PC-9 (cell line): ENCODE data around the gene PCAT6. TPM values are rescaled to one million over a fixed set of nuclear protein-coding genes. Genes with fewer than 3 reads are reported as not detected.

Source experiments
- BruUV-seq: library from RNA; stranded (reverse); fragments of 400-500 nt; replicated peaks from 2 replicates; lab custom pipeline; 2021; lab: Mats Ljungman, UMichigan
- CTCF ChIA-PET: fragments of 300-600 bp; sonication (Branson Sonifier 250); formaldehyde crosslinking; loops from one replicate; lab custom pipeline; 2022; ENCODE audit warnings: antibody characterized with exemption; lab: Charles Lee
- POLR2A ChIA-PET: fragments of 300-600 bp; sonication (Branson Sonifier 250); formaldehyde crosslinking; loops from one replicate; lab custom pipeline; 2022; ENCODE audit warnings: antibody characterized with exemption; ENCODE audit not compliant: unreplicated experiment; lab: Charles Lee
- DNase-seq, 2 experiments: peaks; one replicate each; pipeline versions ENCODE4 v3.0.0 to v3.0.0-alpha.2; 2015 to 2022; ENCODE audit warnings: mixed read lengths in 1 of 2
- H2AFZ ChIP-seq: fragments of 200-600 bp; sonication (generic); 2 replicates; pipeline ENCODE4 v1.8.1; 2017; ENCODE audit warnings: antibody characterized with exemption
- H3F3A ChIP-seq: fragments of 200-600 bp; sonication (generic); 2 replicates; pipeline ENCODE4 v1.8.1; 2017; ENCODE audit warnings: antibody characterized with exemption, mild to moderate bottlenecking, low read depth; ENCODE audit not compliant: insufficient read depth
- H3K27ac ChIP-seq: fragments of 200-600 bp; sonication (generic); 2 replicates; pipeline ENCODE4 v1.6.1; 2016; ENCODE audit warnings: mixed run types
- H3K27me3 ChIP-seq: fragments of 200-600 bp; sonication (generic); 2 replicates; pipeline ENCODE4 v1.6.1; 2016; ENCODE audit warnings: low read depth, mixed run types; ENCODE audit not compliant: insufficient read depth
- H3K36me3 ChIP-seq: fragments of 200-600 bp; sonication (generic); 2 replicates; pipeline ENCODE4 v1.6.1; 2016; ENCODE audit warnings: low read depth, mixed run types
- H3K4me1 ChIP-seq: fragments of 200-600 bp; sonication (generic); replicated peaks from 2 replicates; pipeline ENCODE4 v1.6.1; 2016; ENCODE audit warnings: mixed run types; ENCODE audit not compliant: insufficient read depth
- H3K4me2 ChIP-seq: fragments of 200-600 bp; sonication (generic); 2 replicates; pipeline ENCODE4 v1.6.1; 2017; ENCODE audit warnings: mixed run types
- H3K4me3 ChIP-seq: fragments of 200-600 bp; sonication (generic); 2 replicates; pipeline ENCODE4 v1.6.1; 2016; ENCODE audit warnings: mixed run types
- H3K79me2 ChIP-seq: fragments of 200-600 bp; sonication (generic); 2 replicates; pipeline ENCODE4 v1.6.1; 2017; ENCODE audit warnings: low read depth, mixed run types
- H3K9me2 ChIP-seq: fragments of 200-600 bp; sonication (generic); 2 replicates; pipeline ENCODE4 v1.8.1; 2017; ENCODE audit warnings: mild to moderate bottlenecking; ENCODE audit not compliant: insufficient read depth
- H3K9me3 ChIP-seq: fragments of 200-600 bp; sonication (generic); 2 replicates; pipeline ENCODE4 v1.8.1; 2016; ENCODE audit warnings: low read depth; ENCODE audit not compliant: insufficient read depth
- H4K20me1 ChIP-seq: fragments of 200-600 bp; sonication (generic); 2 replicates; pipeline ENCODE4 v1.8.1; 2017; ENCODE audit not compliant: insufficient read depth
- EZH2 ChIP-seq: fragments of 200-600 bp; sonication (generic); IDR thresholded peaks from 2 replicates; pipeline ENCODE4 v1.8.0; 2017; ENCODE audit warnings: antibody characterized with exemption, low read depth
- intact Hi-C: fragments of 100-400 bp; cut with micrococcal nuclease; formaldehyde crosslinking; loops from one replicate; pipeline ENCODE4 v1.10.0; 2022; ENCODE audit not compliant: unreplicated experiment
- total RNA-seq: library from RNA; stranded (reverse); gene quantifications from 2 replicates; pipeline ENCODE4 v1.2.3, GENCODE V29; 2021
- TF ChIP-seq, protein P1 (sequence below): fragments of 200-600 bp; sonication (generic); conservative IDR thresholded peaks from 2 replicates; pipeline ENCODE4 v1.6.1; 2017; ENCODE audit warnings: mixed run types, antibody characterized with exemption, mild to moderate bottlenecking, moderate library complexity

The PCAT6 gene
- total RNA-seq, 1 experiment from 2014 or later = 1.7 TPM

- intact Hi-C loops = no loop called here
Measured at GRCh38 chr1:202856014-202856413, 45.3 kb downstream of the PCAT6 start.

DNA sequence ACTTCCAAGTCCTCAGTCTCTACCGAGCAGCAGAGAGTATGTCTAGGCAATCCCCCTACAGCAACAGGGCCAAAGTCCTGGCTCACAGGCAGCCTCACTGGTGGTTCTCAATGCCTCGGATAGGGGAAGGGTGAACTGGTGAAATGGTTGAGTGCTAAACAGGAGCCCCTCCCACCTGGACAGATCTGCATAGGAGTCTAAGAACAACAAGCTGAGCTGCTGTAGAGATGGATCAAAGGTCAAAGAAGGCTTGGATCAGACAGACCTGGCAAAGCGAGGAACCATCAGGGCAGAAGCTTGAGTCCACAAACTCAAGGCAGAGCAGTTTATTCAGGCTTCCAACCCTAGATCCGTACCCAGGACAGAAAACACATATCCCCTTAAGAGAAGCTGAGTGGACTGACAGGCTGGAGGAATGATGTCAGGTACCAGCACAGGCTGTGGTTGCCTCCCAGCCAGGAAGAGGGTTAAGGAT, 46.4 kb downstream of the PCAT6 start:
- Histone ChIP-seq H3K79me2 (no peaks in the 10 kb centered on the region; the same call in 1 of the 2 replicates), H3K4me1 (peaks cover 16% of the 10 kb centered on the region), H4K20me1 (no peaks in the 10 kb centered on the region), H3K9me2 (no peaks in the 10 kb centered on the region), H3K4me2 (no peak overlapping the region), H3K27ac (no peak overlapping the region), H2AFZ (no peak overlapping the region), H3K36me3 (no peaks in the 10 kb centered on the region), H3F3A (peaks cover 14% of the 10 kb centered on the region), H3K4me3 (no peak overlapping the region), H3K27me3 (no peaks in the 10 kb centered on the region), H3K9me3 (no peaks in the 10 kb centered on the region)
- intact Hi-C loops = no loop called here
- CTCF ChIA-PET = no interaction called here
- POLR2A ChIA-PET = interaction anchor here (0.5 kb wide), 1 partner anchor 36 kb away, joined by 5 read pairs; no protein-coding TSS in a partner anchor
- no TSS peak for BruUV-seq
- no peak for TF ChIP-seq EZH2
- TF ChIP-seq, protein P1, sequence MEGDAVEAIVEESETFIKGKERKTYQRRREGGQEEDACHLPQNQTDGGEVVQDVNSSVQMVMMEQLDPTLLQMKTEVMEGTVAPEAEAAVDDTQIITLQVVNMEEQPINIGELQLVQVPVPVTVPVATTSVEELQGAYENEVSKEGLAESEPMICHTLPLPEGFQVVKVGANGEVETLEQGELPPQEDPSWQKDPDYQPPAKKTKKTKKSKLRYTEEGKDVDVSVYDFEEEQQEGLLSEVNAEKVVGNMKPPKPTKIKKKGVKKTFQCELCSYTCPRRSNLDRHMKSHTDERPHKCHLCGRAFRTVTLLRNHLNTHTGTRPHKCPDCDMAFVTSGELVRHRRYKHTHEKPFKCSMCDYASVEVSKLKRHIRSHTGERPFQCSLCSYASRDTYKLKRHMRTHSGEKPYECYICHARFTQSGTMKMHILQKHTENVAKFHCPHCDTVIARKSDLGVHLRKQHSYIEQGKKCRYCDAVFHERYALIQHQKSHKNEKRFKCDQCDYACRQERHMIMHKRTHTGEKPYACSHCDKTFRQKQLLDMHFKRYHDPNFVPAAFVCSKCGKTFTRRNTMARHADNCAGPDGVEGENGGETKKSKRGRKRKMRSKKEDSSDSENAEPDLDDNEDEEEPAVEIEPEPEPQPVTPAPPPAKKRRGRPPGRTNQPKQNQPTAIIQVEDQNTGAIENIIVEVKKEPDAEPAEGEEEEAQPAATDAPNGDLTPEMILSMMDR = no peak
- no peak for DNase-seq

More at GRCh38 chr1:202856014-202856413, 45.3 kb downstream of the PCAT6 start:
- H3F3A ChIP-seq = peaks cover 9% of the 10 kb centered on the region
- TF ChIP-seq, protein P1 = no peak
- TF ChIP-seq EZH2 = no peak
- no peaks in the 10 kb centered on the region for H3K9me2 ChIP-seq
- no peaks in the 10 kb centered on the region for H4K20me1 ChIP-seq
- no peak overlapping the region for H2AFZ ChIP-seq
- no peaks in the 10 kb centered on the region for H3K36me3 ChIP-seq
- ChIA-PET CTCF (interaction anchor here (0.6 kb wide), 1 partner anchor 457 kb away, joined by 3 read pairs; no protein-coding TSS in a partner anchor), POLR2A (no interaction called here)
- no peak overlapping the region for H3K4me3 ChIP-seq
- no peaks in the 10 kb centered on the region; the same call in 1 of the 2 replicates for H3K79me2 ChIP-seq
- H3K27ac ChIP-seq = no peak overlapping the region
- no peaks in the 10 kb centered on the region for H3K9me3 ChIP-seq
- peaks cover 13% of the 10 kb centered on the region for H3K4me1 ChIP-seq
- DNase-seq = no peak
- no peak overlapping the region for H3K4me2 ChIP-seq
- no peaks in the 10 kb centered on the region for H3K27me3 ChIP-seq
- BruUV-seq = no TSS peak

DNA sequence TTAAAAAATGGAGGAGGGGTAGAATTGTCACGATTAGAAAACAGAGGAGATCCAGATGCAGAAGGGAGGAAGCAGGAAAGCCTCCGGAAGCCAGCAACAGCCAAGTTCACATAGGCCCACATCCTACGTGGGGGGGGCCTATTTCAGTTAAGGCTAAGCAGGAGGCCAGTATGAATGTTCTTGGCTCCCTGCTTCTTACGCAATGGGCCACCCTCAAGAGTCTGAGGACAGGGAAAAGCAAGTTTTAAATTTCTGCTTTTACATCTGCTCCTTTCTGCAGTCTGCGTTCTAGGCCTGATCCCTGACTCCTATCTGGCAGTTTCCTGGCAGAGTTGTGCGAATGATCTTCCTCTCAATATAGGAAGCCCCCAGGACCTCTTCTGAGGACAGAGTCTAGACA, 47.6 kb downstream of the PCAT6 start:
- no peak for DNase-seq
- Histone ChIP-seq H4K20me1 (no peaks in the 10 kb centered on the region), H3F3A (peaks cover 19% of the 10 kb centered on the region), H3K27ac (no peak overlapping the region), H3K4me1 (peaks cover 22% of the 10 kb centered on the region), H3K79me2 (no peaks in the 10 kb centered on the region; the same call in 1 of the 2 replicates), H3K36me3 (no peaks in the 10 kb centered on the region), H3K9me2 (no peaks in the 10 kb centered on the region), H3K4me3 (no peak overlapping the region), H2AFZ (no peak overlapping the region), H3K9me3 (no peaks in the 10 kb centered on the region), H3K4me2 (no peak overlapping the region), H3K27me3 (no peaks in the 10 kb centered on the region)
- POLR2A ChIA-PET = no interaction called here
- intact Hi-C loops = no loop called here
- CTCF ChIA-PET = interaction anchor here (0.6 kb wide), 1 partner anchor 84 kb away, joined by 3 read pairs; no protein-coding TSS in a partner anchor
- TF ChIP-seq EZH2 = no peak
- TF ChIP-seq, protein P1 = no peak
- no TSS peak for BruUV-seq
